GM12891 (cell line): ENCODE results near the gene SCN4B.

ENCODE experiments used
- PAX5 ChIP-seq: IDR thresholded peaks from 2 replicates; pipeline ENCODE4 v1.6.1; 2011; ENCODE audit warnings: low read length, moderate library complexity, mild to moderate bottlenecking; ENCODE audit not compliant: insufficient read depth, severe bottlenecking
- POLR2A ChIP-seq: IDR thresholded peaks from 2 replicates; pipeline ENCODE4 v1.6.1; 2011; ENCODE audit warnings: low read depth, low read length, control low read depth
- POLR2AphosphoS5 ChIP-seq: IDR thresholded peaks from 2 replicates; pipeline ENCODE4 v1.6.1; 2011; ENCODE audit warnings: low read depth, low read length, control low read depth
- POU2F2 ChIP-seq: IDR thresholded peaks from 2 replicates; pipeline ENCODE4 v1.6.1; 2011; ENCODE audit warnings: low read depth, mild to moderate bottlenecking, control low read depth, low read length, moderate library complexity
- SPI1 ChIP-seq: IDR thresholded peaks from 2 replicates; pipeline ENCODE4 v1.6.1; 2011; ENCODE audit warnings: low read depth, low read length, control low read depth
- TAF1 ChIP-seq: IDR thresholded peaks from 2 replicates; pipeline ENCODE4 v1.6.1; 2011; ENCODE audit warnings: low read depth, low read length, control low read depth

DNA sequence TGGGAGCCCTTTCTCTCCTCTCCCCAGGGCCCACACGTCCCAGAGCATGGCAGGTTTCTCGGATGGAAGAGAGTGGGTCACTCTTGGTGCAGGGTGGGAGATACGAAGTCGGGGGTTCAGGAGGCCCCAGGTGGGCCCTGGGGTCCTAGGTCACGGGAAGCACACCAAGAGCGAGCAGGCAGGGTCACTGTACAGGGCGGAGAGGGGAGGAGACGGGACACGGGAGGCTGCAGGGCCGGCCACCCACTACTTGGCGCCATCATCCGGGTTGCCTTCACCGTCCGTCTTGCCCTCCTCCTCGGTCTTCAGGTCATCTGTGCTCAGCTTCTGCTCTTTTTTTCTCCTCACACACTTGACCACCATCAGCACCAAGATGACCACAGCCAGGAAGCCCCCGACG lies 14.0 kb upstream of the SCN4B start:
- no peak for TF ChIP-seq POLR2A
- TF ChIP-seq POLR2AphosphoS5: no peak
- no peak for TF ChIP-seq TAF1
- TF ChIP-seq PAX5: no peak
- no peak for TF ChIP-seq SPI1
- TF ChIP-seq POU2F2: no peak
